ENCODE results near the gene CECR2. TPM values are rescaled to one million over a fixed set of nuclear protein-coding genes. Genes with fewer than 3 reads are reported as not detected.
A peak's percentile ranks its signal among the peaks of the same experiment; 100 is the strongest.

The CECR2 gene
- 10.0 TPM for total RNA-seq

DNA sequence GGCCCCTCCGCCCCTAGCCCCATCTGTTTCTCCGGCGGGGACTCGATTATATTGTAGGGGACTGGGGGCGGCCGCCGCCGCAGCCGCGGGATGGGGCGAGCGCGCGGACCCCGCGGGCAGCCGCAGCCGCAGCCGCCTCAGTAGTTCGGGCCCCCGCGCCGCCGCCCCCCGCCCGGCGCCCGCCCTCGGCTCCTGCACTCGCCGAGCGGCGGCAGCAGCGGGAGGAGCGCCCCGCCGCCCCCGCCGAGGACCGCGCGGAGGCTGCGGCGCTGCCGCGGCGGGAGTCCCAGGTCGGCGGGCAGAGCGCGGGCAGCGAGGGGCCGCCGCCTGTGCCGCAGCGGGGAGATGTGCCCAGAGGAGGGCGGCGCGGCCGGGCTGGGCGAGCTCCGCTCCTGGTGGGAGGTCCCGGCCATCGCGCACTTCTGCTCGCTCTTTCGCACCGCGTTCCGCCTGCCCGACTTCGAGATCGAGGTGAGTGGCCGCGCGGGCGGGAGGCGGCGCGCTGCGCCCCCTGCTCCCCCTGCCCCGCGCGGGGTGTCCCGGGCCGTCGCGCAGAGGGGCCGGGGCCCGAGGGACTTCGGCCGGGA, at the start of gene CECR2:
TSS of gene CECR2 (plus strand) at position 22 of the 587 bp plus-strand sequence. CDS start at position 346, 324 bp downstream.
- no peak for DNase-seq (ENCODE audit: low spot score)

DNA sequence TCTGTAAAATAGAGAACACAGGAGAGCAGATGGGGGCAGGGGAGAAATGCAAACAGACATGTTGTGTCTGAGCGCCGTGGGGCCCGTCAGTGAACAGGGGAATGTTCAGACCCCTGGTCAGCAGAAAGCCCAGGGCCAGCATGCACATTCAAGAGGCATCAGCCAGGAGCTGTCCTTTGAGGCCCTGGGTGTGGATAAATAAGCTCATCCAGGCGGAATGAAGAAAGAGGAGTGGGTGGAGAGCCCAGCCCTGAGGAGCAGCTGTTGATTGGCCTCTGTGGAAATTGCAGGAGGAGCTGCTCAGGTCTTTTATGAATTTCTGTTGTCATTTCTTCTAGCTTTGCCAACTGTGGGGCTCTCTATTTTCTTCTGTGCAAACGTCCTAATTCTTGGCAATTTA, 49.7 kb upstream of the CECR2 start:
- peak; percentile 6 for DNase-seq (ENCODE audit: low spot score)

- no peak for DNase-seq (ENCODE audit: low spot score)
Observed at GRCh38 chr22:17322511-17322910, 46.7 kb upstream of the CECR2 start.

DNA sequence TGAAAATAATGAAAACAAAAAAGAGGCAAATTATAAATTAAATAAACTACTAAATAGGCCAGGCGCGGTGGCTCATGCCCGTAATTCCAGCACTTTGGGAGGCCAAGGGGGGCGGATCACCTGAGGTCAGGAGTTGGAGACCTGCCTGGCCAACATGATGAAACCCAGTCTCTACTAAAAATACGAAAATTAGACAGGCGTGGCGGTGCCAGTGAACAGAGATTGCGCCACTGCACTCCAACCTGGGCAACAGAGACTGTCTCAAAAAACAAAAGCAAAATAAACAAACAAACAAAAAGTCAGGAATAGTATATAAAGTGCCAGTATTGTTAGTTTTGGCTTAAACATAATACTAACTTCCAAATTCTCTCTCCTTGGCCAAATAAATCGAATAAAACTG, 37.6 kb upstream of the CECR2 start:
- DNase-seq (ENCODE audit: low spot score), result no peak

GRCh38 chr22:17332109-17332800, 37.0 kb upstream of the CECR2 start:
- DNase-seq (ENCODE audit: low spot score), result no peak

- no peak for DNase-seq (ENCODE audit: low spot score)
Observed at GRCh38 chr22:17334059-17334458, 35.2 kb upstream of the CECR2 start.

GRCh38 chr22:17334983-17335382, 34.3 kb upstream of the CECR2 start:
- no peak for DNase-seq (ENCODE audit: low spot score)

GRCh38 chr22:17336061-17336460, 33.2 kb upstream of the CECR2 start:
- DNase-seq (ENCODE audit: low spot score), result no peak

- DNase-seq (ENCODE audit: low spot score), result no peak
Observed at GRCh38 chr22:17337639-17338038, 31.6 kb upstream of the CECR2 start.

- no peak for DNase-seq (ENCODE audit: low spot score)
Observed at GRCh38 chr22:17339095-17339693, 30.1 kb upstream of the CECR2 start.

DNA sequence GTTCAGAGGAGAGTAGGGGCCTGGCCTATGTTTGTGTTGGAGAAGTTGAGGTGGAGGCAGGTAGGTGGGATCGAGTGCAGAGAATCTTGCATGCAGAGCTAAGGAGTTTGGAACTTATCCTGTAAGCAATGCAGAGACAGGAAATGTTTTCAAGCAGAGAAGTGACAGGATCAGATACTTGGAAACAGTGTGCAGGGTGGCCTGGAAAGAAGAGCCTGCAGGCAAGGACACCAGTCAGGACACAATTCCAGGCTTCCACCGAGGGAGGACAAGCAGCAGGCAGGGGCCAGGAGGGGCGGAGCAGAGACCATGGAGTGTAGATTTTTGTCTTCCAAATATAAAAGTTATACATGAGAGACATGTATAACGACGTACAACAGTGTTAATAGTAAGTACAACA, 26.9 kb upstream of the CECR2 start:
- no peak for DNase-seq (ENCODE audit: low spot score)

DNA sequence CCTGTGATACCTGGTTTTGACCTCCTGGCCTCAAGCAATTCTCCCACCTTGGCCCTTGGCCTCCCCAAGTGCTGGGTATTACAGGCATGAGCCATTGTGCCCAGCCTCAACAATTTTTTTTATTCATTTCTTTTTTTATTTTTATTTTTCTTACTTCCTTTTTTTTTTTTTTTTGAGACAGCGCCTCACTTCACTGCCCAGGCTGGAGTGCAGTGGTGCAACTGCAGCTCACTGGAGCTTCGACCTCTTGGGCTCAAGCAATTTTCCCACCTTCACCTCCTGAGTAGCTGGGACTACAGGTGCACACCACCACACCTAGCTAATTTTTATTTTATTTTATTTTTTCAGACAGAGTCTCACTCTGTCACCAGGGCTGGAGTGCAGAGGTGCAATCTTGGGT, 25.5 kb upstream of the CECR2 start:
- no peak for DNase-seq (ENCODE audit: low spot score)

- DNase-seq (ENCODE audit: low spot score), result no peak
Observed at GRCh38 chr22:17346578-17346977, 22.7 kb upstream of the CECR2 start.

DNA sequence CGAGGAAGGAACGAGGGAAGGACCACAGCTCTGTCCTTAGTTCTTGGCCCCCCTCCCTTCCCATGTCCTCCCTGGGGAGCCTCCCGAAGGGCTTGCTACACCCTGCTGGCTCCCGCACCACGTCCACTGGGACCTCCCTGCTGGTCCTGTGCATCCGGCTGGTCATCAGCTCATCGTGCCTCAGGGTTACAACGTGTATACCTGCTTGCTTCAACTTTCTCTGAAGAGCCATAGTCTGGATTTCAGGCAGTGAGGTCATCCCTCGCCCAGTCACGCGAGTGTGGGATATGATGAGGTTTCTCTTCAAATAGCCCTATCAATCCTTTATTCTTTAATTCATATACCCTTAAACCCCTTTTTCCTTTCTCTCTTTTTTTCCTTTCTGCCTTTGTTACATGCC, 21.5 kb upstream of the CECR2 start:
- no peak for DNase-seq (ENCODE audit: low spot score)

DNA sequence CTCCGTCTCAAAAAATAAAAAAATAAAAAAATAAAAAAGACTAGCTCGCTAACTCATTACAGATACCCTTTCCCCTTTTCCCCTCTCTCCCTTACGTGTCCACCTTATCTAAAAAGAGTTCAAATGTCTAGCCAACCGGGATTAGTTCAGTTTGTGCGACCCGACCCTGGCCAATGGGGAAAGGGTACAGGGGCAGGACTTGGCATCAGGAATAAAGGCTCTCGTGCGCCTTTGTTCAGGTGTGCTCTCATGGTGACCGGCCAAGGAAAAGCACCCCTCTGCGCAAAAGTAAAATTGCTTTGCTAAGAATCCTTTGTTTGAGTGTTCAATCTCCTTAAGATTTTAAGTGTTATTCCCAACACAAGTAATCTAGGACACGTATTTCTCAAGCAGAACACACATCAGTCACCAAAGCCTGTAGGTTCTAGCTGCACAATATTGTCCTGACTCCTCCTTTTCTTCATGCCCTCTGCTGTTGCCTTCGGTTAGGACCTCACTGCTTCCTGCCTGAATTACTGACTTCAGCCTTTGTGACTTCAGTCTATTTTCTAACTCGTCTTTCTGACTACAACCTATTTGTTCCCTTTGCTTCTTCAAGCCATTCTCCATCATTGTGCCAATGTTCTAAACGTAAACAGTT, 20.7 kb upstream of the CECR2 start:
- no peak for DNase-seq (ENCODE audit: low spot score)

DNA sequence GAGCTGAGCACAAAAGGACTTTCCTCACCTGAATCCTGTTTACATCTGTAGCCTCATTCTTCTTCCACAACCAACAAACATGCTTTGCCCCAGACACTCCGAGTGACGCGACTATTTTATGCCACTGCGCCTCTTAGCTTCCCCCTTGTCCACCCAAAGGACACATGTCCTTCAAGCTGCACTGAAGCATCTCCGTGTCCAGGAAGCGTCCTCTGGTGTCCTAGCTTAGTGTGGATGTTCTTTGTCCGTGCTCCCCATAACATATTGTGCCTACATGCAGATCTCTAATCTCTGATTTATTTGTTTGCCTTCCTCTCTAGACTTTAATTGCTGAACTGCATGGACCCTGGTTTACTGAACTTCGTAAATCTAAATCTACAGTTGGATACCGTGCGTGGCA, 20.1 kb upstream of the CECR2 start:
- no peak for DNase-seq (ENCODE audit: low spot score)

DNA sequence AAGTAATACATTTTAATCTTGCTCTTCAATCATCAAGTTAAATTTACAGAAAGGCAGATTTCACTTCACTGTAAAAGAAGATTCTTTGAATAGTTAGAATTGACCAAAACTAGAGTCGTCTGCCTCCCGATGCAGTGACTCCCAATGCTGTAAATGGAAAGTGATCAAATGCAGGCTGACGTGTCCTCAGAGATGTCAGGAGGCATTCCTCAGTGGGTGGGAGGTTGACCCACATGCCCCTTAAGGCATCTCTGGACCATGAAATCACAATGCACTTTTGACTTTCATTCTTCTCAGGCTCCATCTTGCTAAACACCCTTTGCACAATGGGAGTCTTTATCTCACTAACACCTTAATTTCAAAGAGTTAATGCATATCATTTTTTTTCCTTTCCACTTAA, 19.0 kb upstream of the CECR2 start:
- no peak for DNase-seq (ENCODE audit: low spot score)

- DNase-seq (ENCODE audit: low spot score), result no peak
Observed at GRCh38 chr22:17352798-17353197, 16.5 kb upstream of the CECR2 start.

- DNase-seq (ENCODE audit: low spot score), result no peak
Observed at GRCh38 chr22:17357688-17358087, 11.6 kb upstream of the CECR2 start.

- DNase-seq (ENCODE audit: low spot score), result no peak
Observed at GRCh38 chr22:17358415-17358814, 10.8 kb upstream of the CECR2 start.

GRCh38 chr22:17359501-17359900, 9.8 kb upstream of the CECR2 start:
- no peak for DNase-seq (ENCODE audit: low spot score)

DNA sequence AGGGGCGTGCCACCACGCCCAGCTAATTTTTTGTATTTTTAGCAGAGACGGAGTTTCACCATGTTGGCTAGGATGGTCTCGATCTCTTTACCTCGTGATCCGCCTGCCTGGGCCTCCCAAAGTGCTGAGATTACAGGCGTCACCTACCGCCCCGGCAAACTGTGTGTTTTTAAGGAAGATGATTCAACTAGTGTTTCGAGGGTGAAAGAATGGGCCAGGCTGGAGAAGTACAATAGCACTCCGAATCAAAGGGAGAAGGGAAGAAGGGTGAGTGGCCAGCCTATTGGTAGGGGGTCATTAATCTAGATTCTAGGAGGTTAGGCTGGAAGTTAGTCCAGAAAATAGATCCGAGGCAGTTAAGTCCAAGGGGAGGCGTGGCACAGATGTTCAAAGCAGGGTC, 2.9 kb upstream of the CECR2 start:
- DNase-seq (ENCODE audit: low spot score), result no peak

GRCh38 chr22:17366830-17367229, 2.4 kb upstream of the CECR2 start:
- no peak for DNase-seq (ENCODE audit: low spot score)
